RWPE2 (cell line): Measurements from ENCODE around the gene CLCF1.

Experiments
- ATAC-seq: fragments of 200-7000 bp; cut with Tn5 transposase; 3 replicates; pipeline ENCODE4 v1.9.1; 2021; ENCODE audit warnings: low read depth
- DNase-seq: peaks from one replicate; pipeline ENCODE4 v3.0.0-alpha.2; 2020; ENCODE audit warnings: low spot score
- H3K27ac ChIP-seq: fragments of 450-650 bp; 2 replicates; pipeline ENCODE4 v1.5.1; 2017; ENCODE audit warnings: mild to moderate bottlenecking; ENCODE audit not compliant: poor library complexity, severe bottlenecking
- H3K27me3 ChIP-seq: fragments of 250-450 bp; sonication (Bioruptor Pico); 2 replicates; pipeline ENCODE4 v1.5.1; 2021; ENCODE audit warnings: mild to moderate bottlenecking, moderate library complexity; ENCODE audit not compliant: insufficient read depth, poor library complexity, severe bottlenecking
- H3K36me3 ChIP-seq: fragments of 250-450 bp; sonication (Bioruptor Pico); 2 replicates; pipeline ENCODE4 v1.5.1; 2020; ENCODE audit warnings: low read depth, mild to moderate bottlenecking, moderate library complexity
- H3K4me1 ChIP-seq: fragments of 250-450 bp; sonication (Bioruptor Pico); 2 replicates; pipeline ENCODE4 v1.5.1; 2021; ENCODE audit warnings: mild to moderate bottlenecking, moderate library complexity; ENCODE audit not compliant: insufficient read depth, poor library complexity, severe bottlenecking
- H3K4me3 ChIP-seq: fragments of 250-450 bp; sonication (Bioruptor Pico); 2 replicates; pipeline ENCODE4 v1.5.1; 2021; ENCODE audit warnings: mild to moderate bottlenecking, moderate library complexity; ENCODE audit not compliant: severe bottlenecking
- H3K9me3 ChIP-seq: fragments of 250-450 bp; sonication (Bioruptor Pico); 2 replicates; pipeline ENCODE4 v1.5.1; 2021; ENCODE audit warnings: mild to moderate bottlenecking, moderate library complexity; ENCODE audit not compliant: severe bottlenecking
- CTCF ChIP-seq: fragments of 450-650 bp; IDR thresholded peaks from one replicate; pipeline ENCODE4 v1.5.1; 2017; ENCODE audit warnings: mild to moderate bottlenecking, moderate library complexity; ENCODE audit not compliant: poor library complexity, severe bottlenecking

CLCF1 gene

GRCh38 chr11:67384851-67385366, 11.5 kb upstream of the CLCF1 start:
- Histone ChIP-seq H3K4me3 (no peak overlapping the region), H3K36me3 (no peaks in the 10 kb centered on the region), H3K4me1 (peaks cover 12% of the 10 kb centered on the region), H3K27me3 (no peaks in the 10 kb centered on the region), H3K27ac (peak overlapping the region; percentile 38), H3K9me3 (no peaks in the 10 kb centered on the region)
- no peak for TF ChIP-seq CTCF
- no peak for DNase-seq
- ATAC-seq = peak; percentile 60

GRCh38 chr11:67382276-67383136, 9.1 kb upstream of the CLCF1 start:
- DNase-seq (no peak), ATAC-seq (peak; percentile 66)
- TF ChIP-seq CTCF = peak; percentile 95
- peaks cover 27% of the 10 kb centered on the region for H3K4me1 ChIP-seq
- H3K9me3 ChIP-seq = no peaks in the 10 kb centered on the region
- no peaks in the 10 kb centered on the region for H3K36me3 ChIP-seq
- no peak overlapping the region for H3K4me3 ChIP-seq
- no peak overlapping the region for H3K27ac ChIP-seq
- H3K27me3 ChIP-seq = no peaks in the 10 kb centered on the region

DNA sequence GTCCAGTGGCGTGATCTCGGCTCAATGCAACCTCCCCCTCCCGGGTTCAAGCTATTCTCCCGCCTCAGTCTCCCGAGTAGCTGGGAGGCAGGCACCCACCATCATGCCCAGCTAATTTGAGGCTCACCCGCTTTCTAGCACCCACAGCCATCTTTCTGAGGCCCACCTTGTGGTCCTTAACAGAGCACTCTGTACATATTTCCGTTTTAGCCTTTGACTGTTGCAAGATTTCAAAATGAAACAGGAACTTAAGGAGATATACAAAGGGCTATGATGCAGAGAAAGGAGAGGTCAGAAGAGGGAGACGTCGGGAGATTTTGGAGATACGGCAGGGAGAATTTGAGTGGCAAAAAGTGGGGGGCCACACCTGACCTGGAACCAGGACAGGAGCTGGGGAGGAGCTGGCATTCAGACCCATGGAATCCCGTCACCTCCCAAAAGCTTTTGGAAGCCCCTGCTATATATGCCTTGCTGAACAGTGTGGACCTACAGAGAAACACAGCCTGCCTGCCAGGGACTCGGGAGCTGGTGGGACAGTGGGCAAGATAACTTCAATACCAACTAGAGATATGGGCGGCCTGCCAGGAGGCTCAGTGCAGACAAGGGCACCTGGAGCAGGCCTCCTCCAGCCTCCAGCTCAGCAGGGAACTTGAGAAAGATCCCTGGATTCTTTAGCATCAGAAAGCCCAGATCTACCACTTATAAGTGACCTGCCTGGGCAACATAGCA, 8.0 kb upstream of the CLCF1 start:
- Histone ChIP-seq H3K4me3 (no peak overlapping the region), H3K9me3 (no peaks in the 10 kb centered on the region), H3K4me1 (peaks cover 31% of the 10 kb centered on the region), H3K36me3 (no peaks in the 10 kb centered on the region), H3K27ac (no peak overlapping the region), H3K27me3 (no peaks in the 10 kb centered on the region)
- no peak for TF ChIP-seq CTCF
- no peak for ATAC-seq
- no peak for DNase-seq

DNA sequence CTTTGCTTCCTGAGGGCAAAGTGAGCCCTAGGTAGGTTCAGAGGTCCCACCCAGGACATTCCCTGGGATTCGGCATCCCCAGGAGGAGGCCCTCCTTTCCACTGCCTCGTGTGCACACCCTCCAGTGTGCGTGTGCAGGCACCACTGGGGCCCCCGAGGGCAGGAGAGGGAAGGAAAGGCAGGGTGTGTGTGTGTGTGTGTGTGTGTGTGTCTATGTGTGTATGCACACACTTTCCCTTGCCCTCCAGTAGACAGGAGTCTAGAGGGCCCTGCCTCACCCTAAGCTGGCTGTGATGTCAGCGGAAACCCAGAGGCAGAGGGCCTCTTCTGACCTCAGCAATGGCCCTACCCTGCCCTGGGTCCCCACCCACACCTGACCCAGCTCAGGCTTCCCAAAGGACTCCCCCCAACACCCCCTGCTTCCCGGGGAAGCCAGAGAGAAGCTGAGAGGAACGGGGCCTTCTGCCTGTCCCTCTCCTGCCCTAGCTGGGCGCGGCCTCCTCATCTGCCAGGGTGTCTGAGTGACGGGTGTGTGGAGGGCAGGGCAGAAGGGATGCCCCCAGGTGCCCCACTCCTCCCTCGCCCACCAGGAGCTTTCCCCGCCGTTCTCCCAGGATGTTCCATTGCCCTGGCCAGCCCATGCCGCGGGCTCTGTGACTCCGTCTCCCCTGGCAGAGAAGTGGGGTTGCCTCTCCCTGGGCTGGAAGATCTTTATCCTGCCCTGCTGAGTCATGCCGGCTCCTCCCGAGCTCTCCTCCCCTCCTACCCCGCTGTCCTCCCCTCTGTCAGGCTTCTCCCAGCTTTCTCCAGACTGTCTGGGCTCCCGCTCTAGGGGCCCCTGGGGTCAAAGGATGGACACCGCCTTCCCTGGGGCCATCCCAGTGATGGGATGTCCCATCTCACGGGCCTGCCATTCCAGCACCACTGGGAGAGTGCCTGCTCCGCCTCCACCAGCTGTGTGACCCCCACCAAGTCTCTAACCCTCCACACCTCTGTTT, 6.0 kb upstream of the CLCF1 start:
- no peaks in the 10 kb centered on the region for H3K9me3 ChIP-seq
- H3K27ac ChIP-seq = peak overlapping the region; percentile 53
- ATAC-seq (peak; percentile 71), DNase-seq (no peak)
- H3K4me3 ChIP-seq = no peak overlapping the region
- peaks cover 32% of the 10 kb centered on the region for H3K4me1 ChIP-seq
- no peaks in the 10 kb centered on the region for H3K27me3 ChIP-seq
- TF ChIP-seq CTCF = no peak
- no peaks in the 10 kb centered on the region for H3K36me3 ChIP-seq
